Hair follicular keratinocyte (primary cell): ENCODE data around the gene GIPC3. TPM values are rescaled to one million over a fixed set of nuclear protein-coding genes. Genes with fewer than 3 reads are reported as not detected.

ENCODE experiments used
- total RNA-seq: library from RNA; depleted of rRNA; stranded (reverse); fragments of >200 nt; gene quantifications from 2 replicates; pipeline ENCODE4 v1.2.3, GENCODE V29; 2015

The GIPC3 gene
- not detected in 2 replicates for total RNA-seq

DNA sequence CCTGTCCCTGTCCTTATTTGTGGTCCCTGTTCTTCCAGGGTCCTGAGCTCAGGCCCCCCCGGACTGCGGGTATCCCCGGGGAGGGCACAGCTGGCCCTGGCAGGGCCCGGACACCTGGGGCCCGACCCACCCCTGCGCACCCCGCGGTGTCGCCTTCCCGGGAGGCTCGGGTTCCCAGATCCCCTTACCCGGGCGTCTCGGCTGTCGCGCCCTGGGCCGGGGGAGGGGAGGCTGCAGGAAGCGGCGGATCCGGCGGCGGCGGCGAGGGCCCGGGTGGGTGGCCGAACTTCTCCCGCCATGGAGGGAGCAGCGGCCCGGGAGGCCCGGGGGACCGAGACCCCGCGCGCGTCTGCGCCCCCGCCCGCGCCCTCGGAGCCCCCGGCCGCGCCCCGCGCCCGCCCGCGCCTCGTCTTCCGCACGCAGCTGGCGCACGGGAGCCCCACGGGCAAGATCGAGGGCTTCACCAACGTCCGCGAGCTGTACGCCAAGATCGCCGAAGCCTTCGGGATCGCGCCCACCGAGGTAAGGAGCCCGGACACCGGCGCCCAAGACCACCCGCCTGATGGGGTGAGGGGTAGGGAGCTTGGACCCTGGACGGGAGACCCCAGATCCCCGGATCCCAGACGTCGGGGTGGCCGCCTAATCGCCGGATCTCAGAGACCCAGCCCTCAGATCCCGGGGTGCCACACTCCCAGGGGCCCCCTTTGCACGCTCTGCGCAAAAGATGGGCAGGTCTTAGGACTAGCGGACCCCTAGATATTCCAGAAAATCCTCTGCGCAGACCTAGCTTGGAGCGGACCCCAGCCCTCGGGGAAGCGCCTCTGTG, at the start of gene GIPC3:
Gene GIPC3, plus strand, starts transcription at position 178 of the 826 bp plus-strand sequence. Its CDS starts 120 bp downstream, at position 298.

GRCh38 chr19:3538965-3539755, 46.1 kb upstream of the GIPC3 start, which contains the start of gene TEKTIP1:
Gene TEKTIP1 (plus strand): TSS chr19:3539174. CDS start chr19:3539178, 4 bp downstream.

GRCh38 chr19:3557461-3558248, 27.6 kb upstream of the GIPC3 start, which contains the start of gene MFSD12:
Gene MFSD12 (minus strand): TSS chr19:3557586. CDS start chr19:3557403, 183 bp downstream.

DNA sequence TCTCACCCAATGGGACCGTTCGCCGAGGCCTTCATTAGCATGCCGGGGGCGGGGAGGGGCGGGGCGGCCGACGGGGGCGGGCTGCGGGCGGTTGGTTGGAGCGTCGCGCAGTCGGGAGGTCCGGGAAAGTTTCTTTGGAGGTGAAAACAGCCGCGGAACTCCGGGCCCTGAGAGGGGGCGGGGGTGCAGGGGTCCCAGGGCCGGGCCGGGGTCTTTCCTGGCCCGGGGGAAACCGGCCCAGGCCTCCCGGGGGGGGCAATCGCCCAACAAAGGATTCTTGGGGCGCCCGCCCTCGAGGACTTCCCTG, 12.5 kb upstream of the GIPC3 start, which contains the start of gene HMG20B:
Gene HMG20B, plus strand, starts transcription at position 90 of the 307 bp plus-strand sequence. CDS start 366 bp downstream, outside the sequence.

GRCh38 chr19:3606690-3607289, 21.5 kb downstream of the GIPC3 start, which contains the start of gene TBXA2R:
Gene TBXA2R (minus strand): TSS chr19:3606875. CDS start chr19:3600634, 6,241 bp downstream.

GRCh38 chr19:3626473-3627350, 41.4 kb downstream of the GIPC3 start, which contains the start of gene CACTIN:
Gene CACTIN (minus strand): TSS chr19:3626790. CDS start chr19:3626762, 28 bp downstream.

Other genes starting within 250 kb of the GIPC3 start
- gene NFIC, start 218.9 kb upstream of the GIPC3 start, total RNA-seq, result 17.6 and 24.9 TPM in 2 replicates
- gene SMIM24, start 105.0 kb upstream of the GIPC3 start, total RNA-seq, result not detected in 2 replicates
- not detected in 2 replicates for gene SMIM44, start 102.0 kb upstream of the GIPC3 start, total RNA-seq
- 23.4 and 39.8 TPM in 2 replicates for gene DOHH, start 84.8 kb upstream of the GIPC3 start, total RNA-seq
- 28.0 and 47.8 TPM in 2 replicates for gene FZR1, start 79.2 kb upstream of the GIPC3 start, total RNA-seq
- gene TEKTIP1, start 46.3 kb upstream of the GIPC3 start, total RNA-seq, result not detected in 2 replicates
- 46.5 and 62.0 TPM in 2 replicates for gene MFSD12, start 27.9 kb upstream of the GIPC3 start, total RNA-seq
- gene HMG20B, start 12.5 kb upstream of the GIPC3 start, total RNA-seq, result 88.2 and 115 TPM in 2 replicates
- gene TBXA2R, start 21.4 kb downstream of the GIPC3 start, total RNA-seq, result 0.23 TPM in 2 replicates
- 31.4 and 36.1 TPM in 2 replicates for gene CACTIN, start 41.3 kb downstream of the GIPC3 start, total RNA-seq
- 9.6 and 10.5 TPM in 2 replicates for gene PIP5K1C, start 115.0 kb downstream of the GIPC3 start, total RNA-seq
- under 0.01 and 1.7 TPM in 2 replicates for gene TJP3, start 122.9 kb downstream of the GIPC3 start, total RNA-seq
- 15.5 and 16.0 TPM in 2 replicates for gene APBA3, start 176.2 kb downstream of the GIPC3 start, total RNA-seq
- 56.5 and 77.3 TPM in 2 replicates for gene MRPL54, start 177.2 kb downstream of the GIPC3 start, total RNA-seq
- not detected in 2 replicates for gene RAX2, start 186.8 kb downstream of the GIPC3 start, total RNA-seq
- not detected in 2 replicates for gene MATK, start 200.9 kb downstream of the GIPC3 start, total RNA-seq